Daoy (cell line): ENCODE measurements around the gene PYGB. TPM values are rescaled to one million over a fixed set of nuclear protein-coding genes. Genes with fewer than 3 reads are reported as not detected.

Experiments
- DNase-seq: peaks from one replicate; pipeline ENCODE4 v3.0.0-alpha.2; 2015; ENCODE audit warnings: low read depth
- total RNA-seq: library from RNA; depleted of rRNA; stranded (reverse); fragments of >200 nt; shearing (Covaris generic); gene quantifications from 2 replicates; pipeline ENCODE4 v1.2.3, GENCODE V29; 2014; rRNA removed

The PYGB gene
- total RNA-seq, 1 experiment from 2014 or later, result 54.8 TPM

GRCh38 chr20:25336561-25337422 lies 88.9 kb downstream of the PYGB start:
- DNase-seq, result peak; percentile 16

- DNase-seq, result no peak
Observed at GRCh38 chr20:25338112-25339023, 90.5 kb downstream of the PYGB start.

GRCh38 chr20:25339608-25340007 lies 91.7 kb downstream of the PYGB start:
- DNase-seq, result no peak

- no peak for DNase-seq
Observed at GRCh38 chr20:25340380-25340779, 92.5 kb downstream of the PYGB start.

- DNase-seq, result no peak
Observed at GRCh38 chr20:25341716-25342680, 94.1 kb downstream of the PYGB start.

GRCh38 chr20:25344634-25345033 lies 96.7 kb downstream of the PYGB start:
- DNase-seq, result no peak

GRCh38 chr20:25345721-25346120 lies 97.8 kb downstream of the PYGB start:
- no peak for DNase-seq

- no peak for DNase-seq
Observed at GRCh38 chr20:25346349-25346748, 98.5 kb downstream of the PYGB start.

Other genes with a start within 250 kb of the PYGB start
- gene ACSS1, start 189.9 kb upstream of the PYGB start, total RNA-seq, result 0.51 and 0.86 TPM in 2 replicates
- gene VSX1, start 165.9 kb upstream of the PYGB start, total RNA-seq, result not detected in 2 replicates
- 28.9 and 33.2 TPM in 2 replicates for gene ENTPD6, start 52.4 kb upstream of the PYGB start, total RNA-seq
- 22.4 and 42.4 TPM in 2 replicates for gene ABHD12, start 142.8 kb downstream of the PYGB start, total RNA-seq
- gene GINS1, start 159.6 kb downstream of the PYGB start, total RNA-seq, result 37.1 and 37.9 TPM in 2 replicates